ENCODE measurements around the gene LY6G5C. TPM values are rescaled to one million over a fixed set of nuclear protein-coding genes. Genes with fewer than 3 reads are reported as not detected.

The LY6G5C gene
- total and polyA plus RNA-seq, 9 of the 15 experiments (the other 6 are each of a cell fraction or from before 2014, with no cell fraction given): 0.10 to 0.67 (median 0.46) TPM; not detected in 4

DNA sequence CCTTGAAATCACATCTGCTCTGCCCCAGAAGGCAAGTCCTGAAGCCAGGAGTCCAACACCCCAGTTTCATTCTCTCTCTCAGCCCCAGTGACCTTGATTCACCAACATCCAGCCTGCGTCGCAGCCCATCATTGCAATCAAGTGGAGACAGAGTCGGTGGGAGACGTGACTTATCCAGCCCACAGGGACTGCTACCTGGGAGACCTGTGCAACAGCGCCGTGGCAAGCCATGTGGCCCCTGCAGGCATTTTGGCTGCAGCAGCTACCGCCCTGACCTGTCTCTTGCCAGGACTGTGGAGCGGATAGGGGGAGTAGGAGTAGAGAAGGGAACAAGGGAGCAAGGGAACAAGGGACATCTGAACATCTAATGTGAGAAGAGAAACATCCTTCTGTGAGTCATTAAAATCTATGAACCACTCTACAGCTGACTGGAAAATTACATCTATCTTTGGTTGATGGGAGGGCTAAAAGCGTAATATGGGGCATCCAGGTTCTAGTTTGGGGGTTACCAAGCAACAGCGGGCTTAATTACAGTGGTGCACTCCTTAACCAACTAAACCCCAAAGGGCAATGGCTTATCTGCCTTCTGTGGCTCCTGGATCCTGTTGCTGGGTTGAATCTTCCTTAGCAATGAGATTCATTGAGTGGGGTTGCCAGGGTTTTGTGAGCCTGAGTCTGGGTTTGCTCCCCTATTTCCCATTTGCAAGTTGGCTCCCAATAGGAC, 36.8 kb upstream of the LY6G5C start (continued):
- TF ChIP-seq, protein P1, sequence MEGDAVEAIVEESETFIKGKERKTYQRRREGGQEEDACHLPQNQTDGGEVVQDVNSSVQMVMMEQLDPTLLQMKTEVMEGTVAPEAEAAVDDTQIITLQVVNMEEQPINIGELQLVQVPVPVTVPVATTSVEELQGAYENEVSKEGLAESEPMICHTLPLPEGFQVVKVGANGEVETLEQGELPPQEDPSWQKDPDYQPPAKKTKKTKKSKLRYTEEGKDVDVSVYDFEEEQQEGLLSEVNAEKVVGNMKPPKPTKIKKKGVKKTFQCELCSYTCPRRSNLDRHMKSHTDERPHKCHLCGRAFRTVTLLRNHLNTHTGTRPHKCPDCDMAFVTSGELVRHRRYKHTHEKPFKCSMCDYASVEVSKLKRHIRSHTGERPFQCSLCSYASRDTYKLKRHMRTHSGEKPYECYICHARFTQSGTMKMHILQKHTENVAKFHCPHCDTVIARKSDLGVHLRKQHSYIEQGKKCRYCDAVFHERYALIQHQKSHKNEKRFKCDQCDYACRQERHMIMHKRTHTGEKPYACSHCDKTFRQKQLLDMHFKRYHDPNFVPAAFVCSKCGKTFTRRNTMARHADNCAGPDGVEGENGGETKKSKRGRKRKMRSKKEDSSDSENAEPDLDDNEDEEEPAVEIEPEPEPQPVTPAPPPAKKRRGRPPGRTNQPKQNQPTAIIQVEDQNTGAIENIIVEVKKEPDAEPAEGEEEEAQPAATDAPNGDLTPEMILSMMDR (IDR thresholded peaks at IDR 0.05 in 2 of 3, conservative IDR thresholded peaks at IDR 0.05 in 1 of 3; ENCODE audit: insufficient read depth in 2 of 3, low read depth in 1 of 3, low read length in 3 of 3): peak; percentile 81 to 93 (median 90)
- TF ChIP-seq, protein P2, sequence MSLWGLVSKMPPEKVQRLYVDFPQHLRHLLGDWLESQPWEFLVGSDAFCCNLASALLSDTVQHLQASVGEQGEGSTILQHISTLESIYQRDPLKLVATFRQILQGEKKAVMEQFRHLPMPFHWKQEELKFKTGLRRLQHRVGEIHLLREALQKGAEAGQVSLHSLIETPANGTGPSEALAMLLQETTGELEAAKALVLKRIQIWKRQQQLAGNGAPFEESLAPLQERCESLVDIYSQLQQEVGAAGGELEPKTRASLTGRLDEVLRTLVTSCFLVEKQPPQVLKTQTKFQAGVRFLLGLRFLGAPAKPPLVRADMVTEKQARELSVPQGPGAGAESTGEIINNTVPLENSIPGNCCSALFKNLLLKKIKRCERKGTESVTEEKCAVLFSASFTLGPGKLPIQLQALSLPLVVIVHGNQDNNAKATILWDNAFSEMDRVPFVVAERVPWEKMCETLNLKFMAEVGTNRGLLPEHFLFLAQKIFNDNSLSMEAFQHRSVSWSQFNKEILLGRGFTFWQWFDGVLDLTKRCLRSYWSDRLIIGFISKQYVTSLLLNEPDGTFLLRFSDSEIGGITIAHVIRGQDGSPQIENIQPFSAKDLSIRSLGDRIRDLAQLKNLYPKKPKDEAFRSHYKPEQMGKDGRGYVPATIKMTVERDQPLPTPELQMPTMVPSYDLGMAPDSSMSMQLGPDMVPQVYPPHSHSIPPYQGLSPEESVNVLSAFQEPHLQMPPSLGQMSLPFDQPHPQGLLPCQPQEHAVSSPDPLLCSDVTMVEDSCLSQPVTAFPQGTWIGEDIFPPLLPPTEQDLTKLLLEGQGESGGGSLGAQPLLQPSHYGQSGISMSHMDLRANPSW (CRISPR knock-in tag; IDR thresholded peaks at IDR 0.05): peak; percentile 66; the same call in 1 of the 2 replicates
- TF ChIP-seq MTA1 (IDR thresholded peaks at IDR 0.05; ENCODE audit: borderline replicate concordance): peak; percentile 95
- TF ChIP-seq, protein P3, sequence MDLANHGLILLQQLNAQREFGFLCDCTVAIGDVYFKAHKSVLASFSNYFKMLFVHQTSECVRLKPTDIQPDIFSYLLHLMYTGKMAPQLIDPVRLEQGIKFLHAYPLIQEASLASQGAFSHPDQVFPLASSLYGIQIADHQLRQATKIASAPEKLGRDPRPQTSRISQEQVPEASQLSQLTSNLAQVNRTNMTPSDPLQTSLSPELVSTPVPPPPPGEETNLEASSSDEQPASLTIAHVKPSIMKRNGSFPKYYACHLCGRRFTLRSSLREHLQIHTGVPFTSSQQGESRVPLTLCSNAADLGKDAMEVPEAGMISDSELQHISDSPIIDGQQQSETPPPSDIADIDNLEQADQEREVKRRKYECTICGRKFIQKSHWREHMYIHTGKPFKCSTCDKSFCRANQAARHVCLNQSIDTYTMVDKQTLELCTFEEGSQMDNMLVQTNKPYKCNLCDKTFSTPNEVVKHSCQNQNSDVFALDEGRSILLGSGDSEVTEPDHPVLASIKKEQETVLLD (IDR thresholded peaks at IDR 0.05): peak; percentile 77; the same call in 1 of the 2 replicates
- TF ChIP-seq MBD2 (IDR thresholded peaks at IDR 0.05; ENCODE audit: borderline replicate concordance, low read depth): no peak
- TF ChIP-seq, protein P4, sequence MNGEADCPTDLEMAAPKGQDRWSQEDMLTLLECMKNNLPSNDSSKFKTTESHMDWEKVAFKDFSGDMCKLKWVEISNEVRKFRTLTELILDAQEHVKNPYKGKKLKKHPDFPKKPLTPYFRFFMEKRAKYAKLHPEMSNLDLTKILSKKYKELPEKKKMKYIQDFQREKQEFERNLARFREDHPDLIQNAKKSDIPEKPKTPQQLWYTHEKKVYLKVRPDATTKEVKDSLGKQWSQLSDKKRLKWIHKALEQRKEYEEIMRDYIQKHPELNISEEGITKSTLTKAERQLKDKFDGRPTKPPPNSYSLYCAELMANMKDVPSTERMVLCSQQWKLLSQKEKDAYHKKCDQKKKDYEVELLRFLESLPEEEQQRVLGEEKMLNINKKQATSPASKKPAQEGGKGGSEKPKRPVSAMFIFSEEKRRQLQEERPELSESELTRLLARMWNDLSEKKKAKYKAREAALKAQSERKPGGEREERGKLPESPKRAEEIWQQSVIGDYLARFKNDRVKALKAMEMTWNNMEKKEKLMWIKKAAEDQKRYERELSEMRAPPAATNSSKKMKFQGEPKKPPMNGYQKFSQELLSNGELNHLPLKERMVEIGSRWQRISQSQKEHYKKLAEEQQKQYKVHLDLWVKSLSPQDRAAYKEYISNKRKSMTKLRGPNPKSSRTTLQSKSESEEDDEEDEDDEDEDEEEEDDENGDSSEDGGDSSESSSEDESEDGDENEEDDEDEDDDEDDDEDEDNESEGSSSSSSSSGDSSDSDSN (IDR thresholded peaks at IDR 0.05; ENCODE audit: borderline replicate concordance in 1 of 2, low read depth in 2 of 2, low read length in 2 of 2): peak in 1 of 2 experiments; percentile 65; a peak in 1 of 4 replicates
- TF ChIP-seq TEAD4 (IDR thresholded peaks at IDR 0.05; ENCODE audit: low read length): peak; percentile 31; the same call in 1 of the 2 replicates
- TF ChIP-seq TEAD4 (CRISPR knock-in tag; IDR thresholded peaks at IDR 0.05; ENCODE audit: borderline replicate concordance): no peak
- TF ChIP-seq, protein P5, sequence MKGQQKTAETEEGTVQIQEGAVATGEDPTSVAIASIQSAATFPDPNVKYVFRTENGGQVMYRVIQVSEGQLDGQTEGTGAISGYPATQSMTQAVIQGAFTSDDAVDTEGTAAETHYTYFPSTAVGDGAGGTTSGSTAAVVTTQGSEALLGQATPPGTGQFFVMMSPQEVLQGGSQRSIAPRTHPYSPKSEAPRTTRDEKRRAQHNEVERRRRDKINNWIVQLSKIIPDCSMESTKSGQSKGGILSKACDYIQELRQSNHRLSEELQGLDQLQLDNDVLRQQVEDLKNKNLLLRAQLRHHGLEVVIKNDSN (CRISPR knock-in tag; IDR thresholded peaks at IDR 0.05): peak; percentile 56
- no peak for TF ChIP-seq DACH1 (IDR thresholded peaks at IDR 0.05; ENCODE audit: partially characterized antibody)
- TF ChIP-seq EHMT2 (IDR thresholded peaks at IDR 0.05): no peak
- no peak for TF ChIP-seq GTF2E2 (tag; IDR thresholded peaks at IDR 0.05)
- TF ChIP-seq RAD21 (CRISPR knock-in tag; conservative IDR thresholded peaks at IDR 0.05 in 1 of 2, IDR thresholded peaks at IDR 0.05 in 1 of 2): peak; percentile 22 to 55; a peak in 3 of 4 replicates
- peak; percentile 56; the same call in 1 of the 2 replicates for TF ChIP-seq BHLHE40 (IDR thresholded peaks at IDR 0.05; ENCODE audit: low read length)
- TF ChIP-seq CXXC5 (CRISPR knock-in tag; IDR thresholded peaks at IDR 0.05): peak; percentile 48
- peak in 1 of 2 experiments; percentile 73; a peak in 2 of 4 replicates for TF ChIP-seq HDAC1 (IDR thresholded peaks at IDR 0.05)
- 0 out of 4 replicates have a peak, but pooled peaks of 1 of the 2 experiments have one; percentile 19 for TF ChIP-seq TBL1XR1 (IDR thresholded peaks at IDR 0.05; ENCODE audit: low read length in 2 of 2)
- TF ChIP-seq ARID2 (IDR thresholded peaks at IDR 0.05): peak; percentile 70; the same call in 1 of the 2 replicates
